Activated CD4-positive, alpha-beta memory T cell treated with anti-CD3 and anti-CD28 coated beads, Interleukin-2, amount 10 ng/mL, durations not matched to agents 7 days and 5 days (primary cell): ENCODE measurements around the gene PRKAB1. TPM values are rescaled to one million over a fixed set of nuclear protein-coding genes. Genes with fewer than 3 reads are reported as not detected.

Experiments
- CTCF ChIA-PET: fragments of 350-600 bp; sonication (Branson Sonifier 250); formaldehyde crosslinking; loops from one replicate; lab custom pipeline; 2021; ENCODE audit warnings: antibody characterized with exemption, inconsistent platforms; lab: Charles Lee
- POLR2A ChIA-PET: fragments of 350-600 bp; sonication (Branson Sonifier 250); formaldehyde crosslinking; loops from one replicate; lab custom pipeline; 2021; ENCODE audit warnings: antibody characterized with exemption; lab: Charles Lee
- DNase-seq: peaks from one replicate; pipeline ENCODE4 v3.0.0-alpha.2; 2020
- H3K27ac Mint-ChIP-seq: one replicate; pipeline ENCODE4 v1.8.0; 2021; ENCODE audit warnings: mild to moderate bottlenecking, mixed read lengths
- H3K27me3 Mint-ChIP-seq: one replicate; pipeline ENCODE4 v1.8.0; 2021; ENCODE audit warnings: mixed read lengths
- H3K36me3 Mint-ChIP-seq: one replicate; pipeline ENCODE4 v1.8.0; 2021; ENCODE audit warnings: low read depth, mixed read lengths
- H3K4me1 Mint-ChIP-seq: one replicate; pipeline ENCODE4 v1.8.0; 2021; ENCODE audit warnings: mixed read lengths
- H3K4me3 Mint-ChIP-seq: one replicate; pipeline ENCODE4 v1.8.0; 2021; ENCODE audit warnings: mild to moderate bottlenecking, mixed read lengths
- H3K9me3 Mint-ChIP-seq: one replicate; pipeline ENCODE4 v1.8.0; 2021; ENCODE audit warnings: mixed read lengths
- total RNA-seq, 2 experiments: library from RNA; stranded (reverse); gene quantifications; one replicate each; pipeline ENCODE4 v1.2.3, GENCODE V29; 2021

The PRKAB1 gene
- total RNA-seq, 2 experiments from 2014 or later, result 37.5 to 39.8 TPM

DNA sequence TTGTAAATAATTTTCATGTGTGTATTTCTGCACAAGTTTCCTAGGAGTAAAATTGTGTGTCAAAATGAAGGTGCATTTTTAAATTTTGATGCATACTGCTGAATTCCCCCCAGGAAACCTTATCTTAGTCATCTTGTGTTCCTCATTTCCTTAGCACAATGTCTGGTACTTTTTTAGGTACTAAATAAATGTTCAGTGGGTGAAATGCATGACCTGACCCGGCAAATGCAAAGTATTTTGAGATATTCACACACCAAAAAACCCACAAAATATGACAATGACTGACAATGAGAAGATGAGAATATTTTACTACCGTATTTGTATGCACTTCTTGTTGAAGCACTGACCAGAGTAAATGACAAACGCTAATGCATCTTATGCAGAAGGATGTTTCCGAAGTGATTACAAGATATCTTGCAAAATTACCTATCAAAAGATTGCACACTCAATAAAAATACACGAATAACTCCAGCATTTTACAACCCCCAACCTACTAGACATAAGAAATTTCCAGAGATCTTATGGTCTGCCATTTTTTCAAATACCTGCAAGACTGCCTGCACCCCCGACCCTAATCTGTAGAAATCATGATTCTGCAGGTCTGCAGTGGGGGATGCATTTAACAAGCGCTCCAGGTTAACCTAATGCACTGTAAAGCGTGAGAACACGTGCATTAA is 895 bp upstream of the PRKAB1 start:
- H3K27ac Mint-ChIP-seq, result peak overlapping the region; percentile 51
- peaks cover 5% of the 10 kb centered on the region for H3K27me3 Mint-ChIP-seq
- ChIA-PET CTCF (interaction anchor here (0.6 to 2.3 kb wide), 13 partner anchors 8 to 341 kb away, joined by 3 to 28 read pairs (median 3); no protein-coding TSS in a partner anchor), POLR2A (interaction anchor here (1.2 to 3.5 kb wide), 4 partner anchors 9 to 321 kb away, joined by 3 to 26 read pairs (median 10); partner anchors contain the start of gene BICDL1)
- H3K4me3 Mint-ChIP-seq, result peak overlapping the region; percentile 91
- H3K9me3 Mint-ChIP-seq, result no peaks in the 10 kb centered on the region
- peaks cover 32% of the 10 kb centered on the region for H3K36me3 Mint-ChIP-seq
- peaks cover 49% of the 10 kb centered on the region for H3K4me1 Mint-ChIP-seq
- DNase-seq, result no peak

DNA sequence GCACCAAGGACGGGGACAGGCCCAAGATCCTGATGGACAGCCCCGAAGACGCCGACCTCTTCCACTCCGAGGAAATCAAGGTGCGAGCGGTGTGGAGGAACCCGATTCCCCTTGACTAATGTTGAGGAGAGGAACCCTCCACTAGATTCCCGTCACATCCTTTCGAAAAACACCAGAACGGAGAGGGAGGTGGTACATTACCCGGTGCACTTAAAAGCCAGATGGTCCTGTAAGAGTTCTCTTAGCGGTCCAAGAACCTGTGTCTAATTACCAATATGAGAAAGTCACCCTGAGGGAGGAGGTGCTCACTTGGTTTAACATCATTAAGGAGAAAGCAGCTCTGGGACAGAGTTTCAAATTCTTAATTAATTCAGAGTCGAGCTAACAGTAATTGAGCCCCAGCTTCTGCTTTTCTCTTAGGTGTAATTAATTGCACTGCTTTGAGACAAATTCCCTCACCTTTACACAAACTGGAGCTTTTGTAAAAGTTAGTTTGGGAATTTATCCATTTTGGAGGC is 450 bp downstream of the PRKAB1 start:
- no peaks in the 10 kb centered on the region for H3K27me3 Mint-ChIP-seq
- H3K9me3 Mint-ChIP-seq, result no peaks in the 10 kb centered on the region
- H3K4me1 Mint-ChIP-seq, result peaks cover 62% of the 10 kb centered on the region
- no peak for DNase-seq
- peaks cover 45% of the 10 kb centered on the region for H3K36me3 Mint-ChIP-seq
- peak overlapping the region; percentile 93 for H3K27ac Mint-ChIP-seq
- ChIA-PET POLR2A (interaction anchor here (0.7 to 3.5 kb wide), 9 partner anchors 10 to 1293 kb away, joined by 3 to 26 read pairs (median 3); partner anchors contain the start of genes BICDL1 and RPLP0), CTCF (interaction anchor here (0.8 to 2.3 kb wide), 11 partner anchors 10 to 224 kb away, joined by 3 to 28 read pairs (median 3); no protein-coding TSS in a partner anchor)
- peak overlapping the region; percentile 91 for H3K4me3 Mint-ChIP-seq

DNA sequence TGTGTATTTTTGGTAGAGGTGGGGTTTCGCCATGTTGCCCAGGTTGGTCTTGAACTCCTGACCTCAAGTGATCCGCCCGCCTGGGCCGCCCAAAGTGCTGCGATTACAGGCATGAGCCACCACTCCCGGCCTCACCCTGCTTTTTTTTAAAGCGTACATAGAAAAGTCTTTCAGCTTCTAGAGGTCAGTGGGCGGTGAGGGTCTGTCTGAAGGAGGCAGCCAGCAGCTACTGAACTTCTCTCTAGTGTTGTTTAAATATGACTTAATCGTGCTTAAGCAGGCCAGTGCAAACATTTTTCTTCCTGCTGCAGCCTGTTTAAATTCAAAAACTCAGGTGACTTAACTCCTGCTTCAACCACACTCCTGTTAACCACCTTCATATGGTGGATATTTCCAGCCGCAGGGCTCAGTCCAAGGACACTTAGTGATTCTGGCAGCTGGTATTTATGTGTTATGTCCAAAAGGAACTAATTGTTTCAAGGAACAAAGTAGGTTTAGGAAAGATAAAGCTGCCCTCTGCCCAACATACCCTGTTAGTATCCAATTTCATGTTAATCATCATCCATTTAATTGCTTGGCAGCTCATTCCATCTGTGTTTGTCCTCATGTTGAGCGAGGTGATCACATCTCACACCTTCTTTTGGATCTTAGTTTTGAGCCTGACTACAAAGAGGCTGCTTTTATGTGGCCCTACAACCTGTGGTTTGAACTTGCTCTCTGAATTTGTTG is 2.0 kb downstream of the PRKAB1 start:
- ChIA-PET CTCF (no interaction called here), POLR2A (interaction anchor here (1.7 to 3.5 kb wide), 2 partner anchors 9 to 622 kb away, joined by 4 to 26 read pairs; partner anchors contain the start of gene RNU4-2)
- Mint-ChIP-seq H3K4me3 (peak overlapping the region; percentile 62), H3K27me3 (no peaks in the 10 kb centered on the region), H3K36me3 (peaks cover 60% of the 10 kb centered on the region), H3K27ac (peak overlapping the region; percentile 71), H3K9me3 (no peaks in the 10 kb centered on the region), H3K4me1 (peaks cover 77% of the 10 kb centered on the region)
- no peak for DNase-seq

GRCh38 chr12:119671070-119671469 is 3.1 kb downstream of the PRKAB1 start:
- no peaks in the 10 kb centered on the region for H3K27me3 Mint-ChIP-seq
- H3K4me3 Mint-ChIP-seq, result no peak overlapping the region
- no peaks in the 10 kb centered on the region for H3K9me3 Mint-ChIP-seq
- ChIA-PET POLR2A (no interaction called here), CTCF (no interaction called here)
- no peak for DNase-seq
- peaks cover 72% of the 10 kb centered on the region for H3K36me3 Mint-ChIP-seq
- peak overlapping the region; percentile 71 for H3K27ac Mint-ChIP-seq
- H3K4me1 Mint-ChIP-seq, result peaks cover 81% of the 10 kb centered on the region

DNA sequence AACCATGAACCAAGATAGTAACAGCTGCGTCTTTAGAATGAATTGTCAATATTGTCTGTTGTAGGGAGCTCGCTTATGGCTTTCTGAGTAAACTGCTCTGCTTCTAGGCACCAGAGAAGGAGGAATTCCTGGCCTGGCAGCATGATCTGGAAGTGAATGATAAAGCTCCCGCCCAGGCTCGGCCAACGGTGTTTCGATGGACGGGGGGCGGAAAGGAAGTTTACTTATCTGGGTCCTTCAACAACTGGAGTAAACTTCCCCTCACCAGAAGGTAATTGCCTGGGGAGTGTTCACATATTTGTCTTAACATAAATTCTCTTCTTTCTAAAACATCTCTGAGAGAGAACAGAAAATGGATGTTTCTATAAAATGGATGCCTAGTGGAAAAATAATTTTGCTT is 4.3 kb downstream of the PRKAB1 start:
- Mint-ChIP-seq H3K27me3 (no peaks in the 10 kb centered on the region), H3K4me1 (peaks cover 71% of the 10 kb centered on the region)

GRCh38 chr12:119673634-119674033 is 5.7 kb downstream of the PRKAB1 start:
- ChIA-PET POLR2A (interaction anchor here (2.5 kb wide), 1 partner anchor 9 kb away, joined by 15 read pairs; no protein-coding TSS in a partner anchor), CTCF (interaction anchor here (1.1 kb wide), 1 partner anchor 11 kb away, joined by 3 read pairs; no protein-coding TSS in a partner anchor)
- H3K27ac Mint-ChIP-seq, result peak overlapping the region; percentile 90
- no peaks in the 10 kb centered on the region for H3K27me3 Mint-ChIP-seq
- H3K36me3 Mint-ChIP-seq, result peaks cover 91% of the 10 kb centered on the region
- H3K4me1 Mint-ChIP-seq, result peaks cover 63% of the 10 kb centered on the region
- H3K9me3 Mint-ChIP-seq, result no peaks in the 10 kb centered on the region
- H3K4me3 Mint-ChIP-seq, result peak overlapping the region; percentile 48
- peak; percentile 34 for DNase-seq

More for the DNA sequence above, 4.3 kb downstream of the PRKAB1 start:
- H3K27ac Mint-ChIP-seq, result peak overlapping the region; percentile 65
- H3K9me3 Mint-ChIP-seq, result no peaks in the 10 kb centered on the region
- H3K4me3 Mint-ChIP-seq, result no peak overlapping the region
- peaks cover 83% of the 10 kb centered on the region for H3K36me3 Mint-ChIP-seq
- ChIA-PET CTCF (no interaction called here), POLR2A (no interaction called here)
- DNase-seq, result no peak

- CTCF ChIA-PET, result interaction anchor here (1.0 kb wide), 1 partner anchor 16 kb away, joined by 3 read pairs; no protein-coding TSS in a partner anchor
- Mint-ChIP-seq H3K36me3 (peaks cover 97% of the 10 kb centered on the region), H3K4me3 (no peak overlapping the region)
Observed at GRCh38 chr12:119674560-119674959, 6.6 kb downstream of the PRKAB1 start.

DNA sequence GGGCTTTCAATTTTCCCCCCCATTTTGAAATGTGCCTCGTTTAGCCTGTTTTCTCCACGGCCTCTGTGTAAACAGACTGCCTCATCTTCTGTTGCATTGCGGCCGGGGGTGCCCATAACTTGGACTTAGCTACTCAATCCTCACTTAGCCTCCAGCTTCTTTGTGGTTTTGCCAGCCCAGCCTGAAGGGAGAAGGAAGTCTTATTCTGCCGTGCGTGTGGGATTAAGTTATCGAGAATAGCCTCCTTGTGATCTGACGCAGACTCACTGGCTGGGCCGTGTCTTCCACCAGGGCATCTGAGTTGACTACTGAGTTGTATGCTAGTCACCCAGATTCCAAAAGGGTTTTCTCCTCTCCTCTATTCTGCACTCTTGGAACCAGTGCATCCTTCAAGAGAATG is 8.1 kb downstream of the PRKAB1 start:
- Mint-ChIP-seq H3K4me3 (no peak overlapping the region), H3K27me3 (no peaks in the 10 kb centered on the region), H3K36me3 (peaks cover 96% of the 10 kb centered on the region), H3K27ac (no peak overlapping the region), H3K4me1 (peaks cover 49% of the 10 kb centered on the region), H3K9me3 (no peaks in the 10 kb centered on the region)
- ChIA-PET CTCF (interaction anchor here (1.0 to 4.2 kb wide), 2 partner anchors 8 to 18 kb away, joined by 4 to 28 read pairs; partner anchors contain the start of gene PRKAB1), POLR2A (interaction anchor here (0.8 kb wide), 1 partner anchor 12 kb away, joined by 3 read pairs; no protein-coding TSS in a partner anchor)
- no peak for DNase-seq

More at GRCh38 chr12:119674560-119674959, 6.6 kb downstream of the PRKAB1 start:
- POLR2A ChIA-PET, result interaction anchor here (2.5 kb wide), 1 partner anchor 8 kb away, joined by 15 read pairs; no protein-coding TSS in a partner anchor
- DNase-seq, result no peak
- Mint-ChIP-seq H3K9me3 (no peaks in the 10 kb centered on the region), H3K27me3 (no peaks in the 10 kb centered on the region), H3K4me1 (peaks cover 64% of the 10 kb centered on the region), H3K27ac (peak overlapping the region; percentile 90)

- H3K4me3 Mint-ChIP-seq, result no peak overlapping the region
- H3K9me3 Mint-ChIP-seq, result no peaks in the 10 kb centered on the region
- ChIA-PET POLR2A (interaction anchor here (0.8 to 5.2 kb wide), 2 partner anchors 8 to 11 kb away, joined by 3 to 26 read pairs; partner anchors contain the start of gene PRKAB1), CTCF (interaction anchor here (0.9 to 4.2 kb wide), 2 partner anchors 9 to 11 kb away, joined by 3 to 28 read pairs; partner anchors contain the start of gene PRKAB1)
- no peaks in the 10 kb centered on the region for H3K27me3 Mint-ChIP-seq
- peaks cover 44% of the 10 kb centered on the region for H3K4me1 Mint-ChIP-seq
- H3K27ac Mint-ChIP-seq, result no peak overlapping the region
- no peak for DNase-seq
- peaks cover 95% of the 10 kb centered on the region for H3K36me3 Mint-ChIP-seq
Observed at GRCh38 chr12:119676573-119676972, 8.6 kb downstream of the PRKAB1 start.

DNA sequence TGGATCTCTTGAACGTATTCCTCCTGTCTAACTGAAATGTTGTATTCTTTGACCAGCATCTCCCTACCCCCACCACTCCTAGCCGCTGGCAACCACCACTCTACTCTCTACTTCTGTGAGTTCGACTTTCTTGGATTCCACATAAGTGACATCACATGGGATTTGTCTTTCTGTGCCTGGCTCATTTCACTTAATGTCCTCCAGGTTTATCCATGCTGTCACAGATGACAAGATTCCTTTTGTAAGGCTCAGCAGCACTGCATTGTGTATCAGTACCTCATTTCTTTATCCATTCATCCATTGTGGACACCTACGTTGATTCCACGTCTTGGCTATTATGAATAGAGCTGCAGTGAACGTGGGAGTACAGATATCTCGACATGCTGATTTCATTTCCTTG is 10.5 kb downstream of the PRKAB1 start:
- Mint-ChIP-seq H3K36me3 (peaks cover 92% of the 10 kb centered on the region), H3K4me3 (no peak overlapping the region), H3K4me1 (peaks cover 43% of the 10 kb centered on the region), H3K27ac (no peak overlapping the region), H3K9me3 (no peaks in the 10 kb centered on the region), H3K27me3 (no peaks in the 10 kb centered on the region)
- no peak for DNase-seq
- ChIA-PET CTCF (interaction anchor here (4.2 kb wide), 1 partner anchor 11 kb away, joined by 28 read pairs; the partner anchor contains the start of gene PRKAB1), POLR2A (interaction anchor here (1.3 to 5.2 kb wide), 2 partner anchors 9 to 10 kb away, joined by 3 to 26 read pairs; partner anchors contain the start of gene PRKAB1)

DNA sequence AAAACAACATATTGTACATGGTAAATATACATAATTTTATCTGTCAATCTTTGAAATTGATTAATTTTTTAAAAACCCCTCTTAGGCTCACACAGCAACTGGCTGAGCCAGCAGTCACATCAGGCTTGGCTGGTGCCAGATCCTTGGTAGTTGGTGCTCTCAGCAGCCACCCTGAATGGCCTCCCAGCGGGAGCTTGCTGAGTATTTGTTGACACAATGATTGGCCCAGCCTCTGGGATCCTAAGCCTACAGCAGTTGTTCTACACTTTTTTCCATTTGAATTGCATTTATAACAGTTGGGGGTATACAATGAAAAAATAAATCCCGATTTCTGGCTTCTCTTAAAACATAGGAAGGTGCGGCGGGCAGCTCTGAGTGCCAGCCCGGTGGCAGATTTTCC is 11.1 kb downstream of the PRKAB1 start:
- Mint-ChIP-seq H3K27ac (peak overlapping the region; percentile 52), H3K9me3 (no peaks in the 10 kb centered on the region), H3K36me3 (peaks cover 90% of the 10 kb centered on the region), H3K4me3 (no peak overlapping the region), H3K4me1 (peaks cover 38% of the 10 kb centered on the region), H3K27me3 (no peaks in the 10 kb centered on the region)
- no peak for DNase-seq
- ChIA-PET CTCF (interaction anchor here (4.2 kb wide), 1 partner anchor 11 kb away, joined by 28 read pairs; the partner anchor contains the start of gene PRKAB1), POLR2A (interaction anchor here (1.3 to 5.2 kb wide), 2 partner anchors 8 to 10 kb away, joined by 3 to 26 read pairs; partner anchors contain the start of gene PRKAB1)

- peaks cover 86% of the 10 kb centered on the region for H3K36me3 Mint-ChIP-seq
- ChIA-PET POLR2A (interaction anchor here (1.0 to 5.2 kb wide), 4 partner anchors 8 to 232 kb away, joined by 3 to 26 read pairs (median 3); partner anchors contain the start of gene PRKAB1), CTCF (interaction anchor here (4.2 kb wide), 1 partner anchor 12 kb away, joined by 28 read pairs; the partner anchor contains the start of gene PRKAB1)
Observed at GRCh38 chr12:119679490-119679889, 11.6 kb downstream of the PRKAB1 start.

More at GRCh38 chr12:119679490-119679889, 11.6 kb downstream of the PRKAB1 start:
- H3K27me3 Mint-ChIP-seq, result no peaks in the 10 kb centered on the region
- no peak for DNase-seq
- H3K4me1 Mint-ChIP-seq, result peaks cover 34% of the 10 kb centered on the region
- peak overlapping the region; percentile 52 for H3K27ac Mint-ChIP-seq
- H3K9me3 Mint-ChIP-seq, result no peaks in the 10 kb centered on the region
- no peak overlapping the region for H3K4me3 Mint-ChIP-seq
